Stomach smooth muscle (tissue), 2 donors: ENCODE measurements around the gene ACOT7.
"Not testable (repeated sequence)": the region's sequence is repeated elsewhere in the genome, so short reads cannot be mapped to it uniquely, and the experiment has no call there.

Source experiments
- H3K27ac ChIP-seq: one replicate; pipeline ENCODE4 v1.7.0; 2013; ENCODE audit warnings: mild to moderate bottlenecking, low read length, inconsistent platforms
- H3K27me3 ChIP-seq, 2 donors: one replicate each; pipeline ENCODE4 v1.7.0; 2013; ENCODE audit warnings: low read length in 2 of 2; ENCODE audit not compliant: insufficient read depth in 2 of 2, control insufficient read depth in 1 of 2
- H3K36me3 ChIP-seq, 2 donors: one replicate each; pipeline ENCODE4 v1.7.0; 2013; ENCODE audit warnings: low read length in 2 of 2; ENCODE audit not compliant: control insufficient read depth in 2 of 2, insufficient read depth in 2 of 2
- H3K4me1 ChIP-seq: one replicate; pipeline ENCODE4 v1.7.0; 2013; ENCODE audit warnings: low read length; ENCODE audit not compliant: control insufficient read depth, insufficient read depth
- H3K4me3 ChIP-seq, 2 donors: one replicate each; pipeline ENCODE4 v1.7.0; 2013; ENCODE audit warnings: low read length in 2 of 2
- H3K9ac ChIP-seq, 2 donors: one replicate each; pipeline ENCODE4 v1.7.0; 2013; ENCODE audit warnings: low read length in 2 of 2, mild to moderate bottlenecking in 1 of 2
- H3K9me3 ChIP-seq, 2 donors: one replicate each; pipeline ENCODE4 v1.7.0; 2013; ENCODE audit warnings: low read length in 2 of 2; ENCODE audit not compliant: control insufficient read depth in 2 of 2
- donor health status: healthy.
- donor health status: Pancreatic carcinoma.

The ACOT7 gene

GRCh38 chr1:6395781-6396244, 2.2 kb upstream of the ACOT7 start:
- H3K27ac ChIP-seq, H3K9me3 ChIP-seq, H3K9ac ChIP-seq, H3K36me3 ChIP-seq, H3K4me3 ChIP-seq, H3K27me3 ChIP-seq: not testable (repeated sequence)
- peaks cover 16% of the 10 kb centered on the region for H3K4me1 ChIP-seq

- not testable (repeated sequence) for H3K27me3 ChIP-seq, H3K4me3 ChIP-seq, H3K36me3 ChIP-seq, H3K27ac ChIP-seq, H3K9me3 ChIP-seq, H3K9ac ChIP-seq
- peaks cover 16% of the 10 kb centered on the region for H3K4me1 ChIP-seq
Measured at GRCh38 chr1:6395130-6395529, 1.6 kb upstream of the ACOT7 start.

- H3K4me3 ChIP-seq: peak overlapping the region; percentile 51 to 65
- no peaks in the 10 kb centered on the region for H3K27me3 ChIP-seq
- H3K27ac ChIP-seq: no peak overlapping the region
- peaks cover 16% of the 10 kb centered on the region for H3K4me1 ChIP-seq
- no peaks in the 10 kb centered on the region for H3K36me3 ChIP-seq
- H3K9ac ChIP-seq: peak overlapping the region; percentile 47 to 58
- H3K9me3 ChIP-seq: no peaks in the 10 kb centered on the region
Measured at GRCh38 chr1:6392809-6393399, 663 bp downstream of the ACOT7 start.

- peak overlapping the region; percentile 51 to 65 for H3K4me3 ChIP-seq
- no peak overlapping the region for H3K27ac ChIP-seq
- H3K27me3 ChIP-seq: no peaks in the 10 kb centered on the region
- H3K9ac ChIP-seq: peak overlapping the region; percentile 47 to 58
- peaks cover 16% of the 10 kb centered on the region for H3K4me1 ChIP-seq
- no peaks in the 10 kb centered on the region for H3K36me3 ChIP-seq
- H3K9me3 ChIP-seq: no peaks in the 10 kb centered on the region
Measured at GRCh38 chr1:6391951-6392808, 1.4 kb downstream of the ACOT7 start.

- no peak overlapping the region for H3K4me3 ChIP-seq
- H3K9ac ChIP-seq: no peak overlapping the region
- no peaks in the 10 kb centered on the region for H3K36me3 ChIP-seq
- H3K4me1 ChIP-seq: peaks cover 30% of the 10 kb centered on the region
- no peak overlapping the region for H3K27ac ChIP-seq
- H3K9me3 ChIP-seq: no peaks in the 10 kb centered on the region
- H3K27me3 ChIP-seq: no peaks in the 10 kb centered on the region
Measured at GRCh38 chr1:6389971-6390370, 3.6 kb downstream of the ACOT7 start.

GRCh38 chr1:6386371-6386949, 7.1 kb downstream of the ACOT7 start:
- Histone ChIP-seq H3K27ac (peak overlapping the region; percentile 97), H3K36me3 (no peaks in the 10 kb centered on the region), H3K4me3 (no peak overlapping the region), H3K4me1 (peaks cover 22% of the 10 kb centered on the region), H3K9ac (peak overlapping the region; percentile 64 to 66), H3K27me3 (no peaks in the 10 kb centered on the region), H3K9me3 (no peaks in the 10 kb centered on the region)

GRCh38 chr1:6385488-6386191, 7.9 kb downstream of the ACOT7 start:
- Histone ChIP-seq H3K4me1 (peaks cover 22% of the 10 kb centered on the region), H3K4me3 (peak overlapping the region; percentile 5 to 54), H3K27me3 (no peaks in the 10 kb centered on the region), H3K36me3 (no peaks in the 10 kb centered on the region), H3K9me3 (no peaks in the 10 kb centered on the region), H3K27ac (peak overlapping the region; percentile 97), H3K9ac (peak overlapping the region; percentile 64 to 66)

GRCh38 chr1:6384962-6385361, 8.6 kb downstream of the ACOT7 start:
- H3K4me3 ChIP-seq: peak overlapping the region; percentile 5 to 49
- H3K9ac ChIP-seq: peak overlapping the region; percentile 24 to 42
- H3K36me3 ChIP-seq: no peaks in the 10 kb centered on the region
- H3K27ac ChIP-seq: peak overlapping the region; percentile 97
- no peaks in the 10 kb centered on the region for H3K9me3 ChIP-seq
- peaks cover 22% of the 10 kb centered on the region for H3K4me1 ChIP-seq
- no peaks in the 10 kb centered on the region for H3K27me3 ChIP-seq

GRCh38 chr1:6384135-6384534, 9.4 kb downstream of the ACOT7 start:
- Histone ChIP-seq H3K27me3 (no peaks in the 10 kb centered on the region), H3K4me1 (peaks cover 22% of the 10 kb centered on the region), H3K4me3 (no peak overlapping the region), H3K9me3 (no peaks in the 10 kb centered on the region), H3K9ac (no peak overlapping the region), H3K36me3 (no peaks in the 10 kb centered on the region), H3K27ac (peak overlapping the region; percentile 97)

GRCh38 chr1:6380037-6380436, 13.5 kb downstream of the ACOT7 start:
- Histone ChIP-seq H3K27ac (no peak overlapping the region), H3K27me3 (no peaks in the 10 kb centered on the region), H3K9ac (no peak overlapping the region), H3K36me3 (no peaks in the 10 kb centered on the region), H3K9me3 (no peaks in the 10 kb centered on the region), H3K4me3 (no peak overlapping the region), H3K4me1 (peaks cover 11% of the 10 kb centered on the region)
